GM21717 (cell line): ENCODE measurements around the gene KCNT2.

Experiments used
- ATAC-seq: cut with Tn5 transposase; IDR thresholded peaks from one replicate; pipeline ENCODE4 v1.9.1; 2021; ENCODE audit warnings: mild to moderate bottlenecking, moderate library complexity; ENCODE audit not compliant: unreplicated experiment

KCNT2 gene

DNA sequence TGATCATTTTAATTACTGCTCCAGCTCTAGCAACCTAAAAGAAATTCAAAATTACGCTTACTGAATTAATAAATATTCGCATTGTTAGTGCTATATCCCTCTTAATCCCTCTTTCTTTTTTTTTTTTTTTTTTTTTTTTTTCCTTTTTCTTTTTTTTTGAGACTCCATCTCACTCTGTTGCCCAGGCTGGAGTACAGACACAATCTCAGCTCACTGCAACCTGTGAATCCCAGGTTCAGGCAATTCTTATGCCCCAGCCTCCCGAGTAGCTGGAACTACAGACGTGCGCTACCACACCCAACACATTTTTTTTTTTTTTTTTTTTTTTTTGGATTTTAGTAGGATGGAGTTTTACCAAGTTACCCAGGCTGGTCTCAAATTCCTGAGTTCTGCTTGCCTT lies 157.1 kb downstream of the KCNT2 start:
- ATAC-seq, result no peak

- no peak for ATAC-seq
These were observed 157.8 kb downstream of the KCNT2 start for GRCh38 chr1:196450143-196451095.

- no peak for ATAC-seq
These were observed 158.8 kb downstream of the KCNT2 start for GRCh38 chr1:196449460-196449859.

DNA sequence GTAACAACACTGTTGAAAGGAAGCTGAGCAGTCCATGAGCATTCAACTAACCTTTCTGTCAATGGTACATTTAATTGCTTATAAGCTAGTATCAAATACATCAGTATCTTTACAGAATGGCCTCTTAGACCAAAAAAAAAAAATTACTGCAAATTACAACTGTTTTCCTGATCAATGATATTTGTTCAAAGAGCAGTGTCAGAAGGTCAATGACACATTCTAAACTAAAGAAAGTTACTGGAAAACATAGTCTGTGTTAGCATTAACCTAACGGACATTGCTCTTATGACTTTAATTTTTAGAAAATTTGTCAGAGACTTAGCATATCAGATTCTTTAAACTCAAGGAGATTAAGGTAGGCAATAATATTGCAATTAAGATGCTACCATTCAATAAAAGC lies 162.5 kb downstream of the KCNT2 start:
- ATAC-seq, result no peak

GRCh38 chr1:196444634-196445033 lies 163.6 kb downstream of the KCNT2 start:
- no peak for ATAC-seq

GRCh38 chr1:196442366-196442765 lies 165.9 kb downstream of the KCNT2 start:
- no peak for ATAC-seq

DNA sequence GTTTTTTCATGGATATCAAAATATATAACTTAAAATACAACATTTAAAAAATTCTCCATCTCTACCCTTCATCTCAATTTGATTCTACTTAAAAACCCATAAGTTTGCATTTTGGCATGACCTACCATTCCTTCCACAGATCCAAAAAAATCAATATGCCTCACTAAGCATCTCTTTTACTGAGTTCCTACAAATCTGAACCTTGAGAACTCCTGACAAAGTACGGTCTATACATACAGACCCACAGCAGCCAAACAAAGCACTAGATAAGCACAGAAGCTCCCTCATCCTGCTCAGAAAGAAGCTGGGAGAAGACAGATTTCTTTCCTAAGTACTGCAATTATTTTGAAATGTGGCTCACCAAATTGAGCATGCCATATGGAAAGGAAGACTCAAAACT lies 167.5 kb downstream of the KCNT2 start:
- no peak for ATAC-seq

GRCh38 chr1:196438329-196438728 lies 169.9 kb downstream of the KCNT2 start:
- no peak for ATAC-seq

- no peak for ATAC-seq
These were observed 170.6 kb downstream of the KCNT2 start for GRCh38 chr1:196437671-196438070.

DNA sequence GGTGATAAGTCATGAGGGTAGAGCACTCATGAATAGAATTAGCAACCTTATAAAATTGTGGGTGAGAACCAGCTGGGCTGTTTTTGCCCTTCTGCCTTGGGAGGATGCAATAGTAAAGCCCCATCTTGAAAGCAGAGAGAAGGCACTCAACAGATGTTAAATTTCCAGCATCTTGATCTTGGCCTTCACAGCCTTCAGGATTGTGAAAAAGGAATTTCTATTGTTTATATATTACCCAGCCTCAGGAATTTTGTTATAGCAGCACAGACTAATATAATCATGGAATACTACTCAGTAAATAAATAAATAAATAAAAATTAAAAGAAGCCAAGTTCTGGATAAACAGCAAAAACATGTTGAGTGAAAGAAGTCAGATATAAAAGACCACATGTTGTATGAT lies 175.2 kb downstream of the KCNT2 start:
- no peak for ATAC-seq

DNA sequence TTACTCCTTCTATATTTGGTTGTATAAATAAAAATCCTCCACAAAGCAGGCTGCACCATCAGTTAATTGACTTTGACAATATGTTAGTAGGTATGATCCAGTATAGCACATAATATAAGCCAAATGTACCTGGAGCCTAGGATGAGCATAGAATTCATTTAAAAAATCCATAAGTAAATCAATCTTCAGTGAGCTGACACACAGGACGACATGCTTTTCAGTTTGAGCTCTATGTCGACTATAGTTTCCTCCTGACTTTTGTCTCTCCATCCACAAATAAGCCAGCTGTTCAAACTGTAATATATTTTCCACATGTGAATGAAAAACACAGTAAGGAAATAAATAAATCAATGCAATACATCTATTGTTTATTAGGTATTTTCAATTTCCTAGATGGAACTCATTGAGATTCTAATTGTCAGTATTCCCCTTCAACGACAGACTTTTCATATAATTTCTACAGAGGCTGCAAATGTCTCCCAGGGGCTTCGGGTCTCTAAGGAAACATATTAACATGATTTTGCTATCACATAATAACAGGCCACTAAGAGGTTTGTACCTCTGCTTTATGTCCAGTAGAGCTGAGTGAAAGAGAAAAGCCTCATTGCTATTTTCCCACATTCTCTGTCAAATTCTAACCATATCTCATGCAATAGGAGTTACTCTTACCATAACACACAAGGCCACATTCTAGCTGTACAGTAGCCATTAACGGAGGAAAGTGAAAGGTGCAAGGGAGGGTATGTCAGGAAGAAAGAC lies 180.1 kb downstream of the KCNT2 start:
- ATAC-seq, result no peak

DNA sequence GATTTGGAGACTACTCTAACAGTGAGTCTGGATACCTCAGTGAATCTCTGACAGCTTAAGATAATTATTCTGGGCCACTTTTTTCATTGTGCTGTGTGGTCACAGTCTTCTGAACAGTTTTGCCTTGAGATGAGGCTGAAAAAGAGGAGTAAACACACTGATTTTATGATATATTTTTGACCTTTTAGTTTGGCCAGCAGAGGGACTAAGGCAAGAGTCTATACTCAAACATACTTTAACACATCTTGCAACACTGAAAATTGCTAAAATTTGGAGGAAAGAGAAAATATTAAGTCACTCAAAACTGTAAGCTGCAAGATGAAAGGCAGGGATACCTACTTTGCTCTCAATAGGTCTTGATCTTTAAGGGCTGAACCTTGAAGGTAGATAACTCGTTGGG lies 182.7 kb downstream of the KCNT2 start:
- no peak for ATAC-seq

DNA sequence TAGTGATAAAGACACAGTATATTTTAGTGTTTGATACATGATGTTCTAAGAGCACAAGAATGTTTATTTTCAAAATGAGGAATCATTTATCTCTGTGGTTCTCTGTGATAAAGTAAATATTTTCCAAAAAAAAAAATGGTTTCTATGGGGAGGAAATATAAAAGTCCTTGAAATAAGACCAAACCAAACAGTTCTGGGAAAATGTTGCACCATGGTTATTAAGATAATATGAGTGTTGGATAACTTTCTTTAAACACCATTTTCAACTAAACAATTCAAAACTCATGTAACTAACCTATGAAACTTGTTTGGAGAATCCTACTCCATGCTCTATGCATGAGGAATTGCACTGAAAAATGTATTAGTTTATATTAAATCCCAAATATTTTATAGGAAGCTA lies 184.6 kb downstream of the KCNT2 start:
- ATAC-seq, result no peak

GRCh38 chr1:196418772-196419171 lies 189.5 kb downstream of the KCNT2 start:
- no peak for ATAC-seq

DNA sequence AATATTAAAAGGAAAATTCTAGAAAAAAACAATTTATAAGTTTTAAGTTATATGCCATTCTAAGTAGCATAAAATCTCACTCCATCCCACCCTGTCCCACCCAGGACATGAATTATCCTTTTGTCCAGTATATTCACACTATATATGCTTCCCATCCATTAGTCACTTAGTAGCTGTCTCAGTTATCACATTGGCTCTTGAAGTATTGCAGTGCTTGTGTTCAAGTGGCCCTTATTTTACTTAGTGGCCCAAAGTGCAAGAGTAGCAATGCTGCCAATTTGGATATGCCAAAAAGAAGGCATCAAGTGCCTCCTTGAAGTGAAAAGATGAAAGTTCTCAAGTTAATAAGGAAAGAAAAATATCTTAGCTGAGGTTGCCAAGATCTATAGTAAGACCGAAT lies 192.3 kb downstream of the KCNT2 start:
- no peak for ATAC-seq

GRCh38 chr1:196412326-196412725 lies 195.9 kb downstream of the KCNT2 start:
- no peak for ATAC-seq

GRCh38 chr1:196410768-196411167 lies 197.5 kb downstream of the KCNT2 start:
- no peak for ATAC-seq

GRCh38 chr1:196409586-196409985 lies 198.7 kb downstream of the KCNT2 start:
- ATAC-seq, result no peak

DNA sequence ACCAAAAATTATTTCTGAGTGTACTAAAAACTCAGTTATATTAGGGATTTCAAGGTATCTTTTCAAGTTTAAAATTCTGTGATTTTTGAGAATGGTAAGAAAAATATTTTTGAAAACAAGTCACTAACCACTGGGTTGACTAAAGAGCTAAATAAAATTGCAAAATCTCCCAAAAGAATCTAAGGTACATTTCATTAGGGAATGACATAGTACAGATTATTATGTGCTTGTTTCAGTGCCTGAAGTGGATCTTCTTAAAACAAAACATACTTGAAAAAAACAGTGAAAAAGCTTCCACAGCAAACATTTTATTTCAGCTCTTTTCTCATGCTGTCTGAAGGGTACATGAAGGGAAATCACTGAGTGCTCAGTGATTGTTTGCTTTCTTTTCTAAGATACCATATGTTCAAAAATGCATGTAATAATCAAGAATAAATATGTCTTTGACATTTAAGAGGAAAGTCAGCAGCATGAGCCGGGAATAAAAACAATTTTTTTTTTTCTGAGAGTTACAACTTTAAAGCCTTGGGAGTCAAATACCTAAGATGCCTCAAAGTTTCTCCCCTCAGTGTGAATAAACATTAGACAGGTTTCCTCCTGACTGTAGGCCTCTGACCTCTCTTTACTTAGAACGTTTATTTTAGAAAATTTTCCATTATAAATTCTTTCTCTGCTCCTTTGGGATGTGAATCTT lies 200.7 kb downstream of the KCNT2 start:
- ATAC-seq, result no peak

GRCh38 chr1:196405839-196406238 lies 202.4 kb downstream of the KCNT2 start:
- ATAC-seq, result no peak
